Activated gamma-delta T cell (primary cell): ENCODE measurements around the gene TSGA10IP.

ENCODE experiments used
- DNase-seq: peaks from one replicate; lab custom pipeline; 2025; lab: John Stamatoyannopoulos, UW

Gene TSGA10IP

DNA sequence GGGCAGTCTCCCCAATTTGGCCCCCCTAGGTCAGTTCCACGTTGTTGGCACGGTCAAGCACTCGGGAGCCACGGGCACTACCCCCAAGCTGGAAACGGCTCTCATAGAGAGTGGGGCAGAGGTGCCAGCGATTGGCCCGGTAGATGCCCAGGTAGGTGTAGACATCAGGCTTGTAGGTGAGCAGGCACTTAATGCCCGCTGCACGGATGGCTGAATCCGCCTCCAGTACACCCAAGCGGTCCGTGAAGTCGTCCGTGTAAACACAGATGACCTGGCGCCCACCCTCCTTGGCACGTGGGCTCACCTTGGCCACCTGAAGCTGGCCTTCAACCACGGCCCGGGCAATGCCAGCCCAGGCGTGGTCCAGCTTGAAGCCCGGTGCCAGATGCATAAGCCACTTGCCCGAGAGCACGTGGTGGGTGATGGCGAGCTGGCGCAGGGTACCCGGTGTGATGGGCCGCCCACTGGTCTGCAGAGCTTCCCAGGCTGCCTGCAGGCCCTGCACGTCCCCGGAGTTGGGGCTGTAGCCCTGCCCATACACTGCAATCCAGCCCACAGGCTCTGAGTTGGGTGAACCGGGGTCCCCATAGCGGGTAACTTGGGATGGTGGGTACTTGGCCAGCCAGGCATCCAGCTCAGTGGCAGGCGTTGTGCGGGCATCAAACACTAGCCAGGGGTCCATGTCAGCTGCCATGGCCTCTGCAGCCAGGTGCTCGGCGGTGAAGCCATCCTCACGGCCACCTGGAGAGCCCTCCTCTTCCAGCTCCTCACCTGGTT, 27.7 kb upstream of the TSGA10IP start:
- DNase-seq: no peak

DNA sequence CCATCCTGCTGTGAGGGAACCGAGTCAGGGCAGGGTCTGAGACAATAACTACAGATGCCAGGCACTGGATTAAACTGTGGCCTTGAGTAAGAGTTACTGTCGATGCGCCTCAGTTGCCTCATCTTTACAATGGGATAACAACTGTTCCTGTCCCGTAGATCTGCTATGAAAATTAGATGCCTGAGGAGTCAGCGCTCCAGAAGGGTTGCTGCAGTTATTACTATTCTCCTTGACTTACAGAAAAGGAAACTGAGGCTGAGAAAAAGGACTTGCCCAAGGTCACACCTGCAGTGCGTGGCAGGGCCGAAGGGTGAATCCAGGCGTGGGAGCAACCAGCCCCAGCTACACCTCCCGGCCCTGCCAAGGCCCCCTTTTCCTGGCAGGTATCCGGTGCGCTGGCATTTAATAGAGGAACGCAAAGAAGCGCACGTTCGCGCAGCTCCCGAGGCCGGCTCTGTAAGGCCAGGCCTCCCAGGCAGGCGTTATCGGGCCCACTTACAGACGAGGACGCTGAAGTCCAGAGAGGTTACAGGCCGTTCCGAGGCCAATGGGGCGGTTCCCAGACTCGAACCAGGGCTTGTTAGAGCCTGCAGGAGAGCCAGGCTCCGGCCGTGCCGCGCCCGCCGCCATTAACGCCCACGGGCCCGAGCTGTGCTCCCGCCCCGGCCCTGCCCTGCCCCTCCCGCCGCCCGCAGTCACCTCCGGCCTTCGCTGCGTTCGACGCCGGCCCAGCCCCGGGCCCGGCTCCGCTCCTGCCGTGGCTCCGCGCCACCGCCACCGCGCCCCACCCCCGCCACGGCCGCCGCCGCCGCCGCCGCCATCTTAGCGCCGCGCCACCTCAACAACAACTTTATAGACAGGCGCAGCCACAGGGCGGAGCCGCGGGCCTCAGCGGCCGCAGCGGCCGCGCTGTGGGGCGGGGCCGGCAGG, 26.8 kb upstream of the TSGA10IP start, which contains the start of gene C11orf68:
C11orf68 (minus strand) TSS at position 852 of the 930 bp plus-strand sequence; CDS start at position 821, 31 bp downstream.
- no peak for DNase-seq

DNA sequence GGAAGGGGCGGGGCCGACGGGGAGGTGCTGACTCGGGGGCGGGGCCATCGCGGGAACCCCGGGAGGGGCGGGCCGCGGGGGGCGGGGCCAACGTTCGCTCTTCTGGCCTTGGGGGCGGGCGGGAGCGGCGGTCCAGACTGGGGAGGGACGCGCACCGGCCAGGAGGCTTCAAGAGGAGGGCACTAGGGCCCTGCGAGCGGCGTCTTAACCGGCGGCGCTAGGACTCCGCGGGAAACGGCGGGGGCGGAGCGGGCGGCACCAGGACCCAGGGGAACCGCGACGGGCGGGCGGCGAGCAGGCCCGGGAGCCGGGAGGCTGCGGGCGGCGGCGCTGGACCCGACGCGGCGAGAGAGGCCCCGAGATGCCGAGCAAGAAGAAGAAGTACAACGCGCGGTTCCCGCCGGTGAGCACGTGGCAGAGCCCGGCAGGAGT, 26.1 kb upstream of the TSGA10IP start, which contains the start of gene DRAP1:
DRAP1 (plus strand) TSS at position 286 of the 432 bp plus-strand sequence; CDS start at position 362, 76 bp downstream.
- DNase-seq: peak; percentile 100

DNA sequence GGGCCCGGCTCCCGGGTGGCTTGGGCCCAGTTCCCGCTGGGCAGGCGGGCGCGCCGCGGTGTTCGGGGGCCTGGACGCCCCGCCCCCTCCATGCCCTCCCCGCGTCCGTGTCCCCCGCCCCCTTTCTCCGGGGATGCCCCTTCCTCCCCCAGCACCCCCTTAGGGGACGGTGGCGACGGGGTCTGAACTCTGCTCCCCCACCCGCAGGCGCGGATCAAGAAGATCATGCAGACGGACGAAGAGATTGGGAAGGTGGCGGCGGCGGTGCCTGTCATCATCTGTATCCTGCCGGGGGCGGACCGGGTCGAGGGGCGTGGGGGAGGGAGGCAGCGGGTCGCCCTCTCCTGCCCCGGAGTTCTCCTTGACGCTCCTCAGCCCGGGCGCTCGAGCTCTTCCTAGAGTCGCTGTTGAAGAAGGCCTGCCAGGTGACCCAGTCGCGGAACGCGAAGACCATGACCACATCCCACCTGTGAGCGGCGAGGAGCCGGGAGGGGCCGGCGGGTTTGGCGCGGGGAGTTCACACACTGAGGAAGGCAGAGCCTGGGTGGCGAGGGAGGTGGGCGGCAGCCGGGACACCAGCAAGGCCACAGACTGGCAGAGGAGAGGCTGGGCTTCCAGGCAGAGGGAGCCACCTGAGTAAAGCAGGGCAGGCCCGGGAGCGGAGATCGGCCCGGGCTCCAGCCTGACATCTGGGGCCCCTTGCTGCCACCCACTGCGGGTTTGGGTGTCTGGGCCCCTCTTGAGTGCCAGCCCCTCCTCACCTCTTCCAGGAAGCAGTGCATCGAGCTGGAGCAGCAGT, 25.5 kb upstream of the TSGA10IP start:
- peak; percentile 66 for DNase-seq

DNA sequence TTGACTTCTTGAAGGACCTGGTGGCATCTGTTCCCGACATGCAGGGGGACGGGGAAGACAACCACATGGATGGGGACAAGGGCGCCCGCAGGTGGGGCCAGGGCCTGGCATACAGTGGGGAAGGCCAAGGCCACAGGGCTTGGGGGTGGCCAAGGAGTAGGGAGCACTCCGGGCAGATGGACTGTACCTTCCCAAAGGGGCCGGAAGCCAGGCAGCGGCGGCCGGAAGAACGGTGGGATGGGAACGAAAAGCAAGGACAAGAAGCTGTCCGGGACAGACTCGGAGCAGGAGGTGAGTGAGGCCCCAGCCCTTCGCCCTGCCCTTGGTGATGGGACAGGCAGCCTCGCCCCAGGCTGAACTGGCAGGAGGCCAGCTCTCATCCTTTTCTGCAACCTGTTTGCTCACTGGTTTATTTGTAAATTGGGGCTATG, 24.9 kb upstream of the TSGA10IP start:
- no peak for DNase-seq

DNA sequence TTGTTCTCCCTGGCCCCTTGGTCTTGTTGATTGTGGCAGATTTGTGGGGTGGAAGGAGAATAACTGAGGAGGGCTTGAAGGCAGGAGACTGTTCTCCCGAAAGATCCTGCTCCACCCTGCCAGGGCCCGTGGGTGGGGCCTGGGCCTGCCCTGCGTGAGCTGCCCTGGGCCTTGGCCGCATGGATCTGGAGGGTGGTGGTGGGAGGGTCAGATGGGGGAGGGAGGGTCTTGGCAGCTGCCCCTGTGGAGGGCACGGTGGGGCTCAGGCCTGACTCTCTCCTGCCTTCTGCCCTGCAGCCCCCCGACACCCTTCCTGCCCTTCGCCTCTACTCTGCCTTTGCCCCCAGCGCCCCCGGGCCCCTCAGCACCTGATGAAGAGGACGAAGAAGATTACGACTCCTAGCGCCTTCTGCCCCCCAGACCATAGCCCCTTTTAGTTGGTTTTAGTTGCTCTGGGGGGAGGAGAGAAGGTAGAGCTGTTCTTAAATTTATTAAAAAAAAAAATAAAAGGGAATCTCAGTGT, 24.2 kb upstream of the TSGA10IP start:
- no peak for DNase-seq

DNA sequence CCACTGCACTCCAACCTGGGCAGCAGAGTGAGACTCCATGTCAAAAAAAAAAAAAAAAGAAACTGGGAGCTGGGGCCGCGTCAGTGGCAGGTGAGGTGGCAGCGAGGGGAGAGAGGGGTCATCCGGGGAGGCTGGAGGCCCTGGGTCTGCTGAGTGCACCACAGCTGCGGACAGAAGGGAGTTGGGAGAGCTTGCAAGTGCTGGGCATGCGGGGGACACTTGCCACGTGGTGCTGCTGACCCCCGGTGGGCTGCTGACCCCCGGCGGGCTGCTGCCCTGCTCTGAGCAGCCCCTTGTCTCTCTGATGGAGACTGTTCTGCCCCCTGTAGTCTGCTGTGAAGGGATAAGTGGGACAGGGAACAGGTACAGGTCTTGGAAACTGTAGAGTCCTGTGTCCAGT, 23.4 kb upstream of the TSGA10IP start:
- DNase-seq: no peak

DNA sequence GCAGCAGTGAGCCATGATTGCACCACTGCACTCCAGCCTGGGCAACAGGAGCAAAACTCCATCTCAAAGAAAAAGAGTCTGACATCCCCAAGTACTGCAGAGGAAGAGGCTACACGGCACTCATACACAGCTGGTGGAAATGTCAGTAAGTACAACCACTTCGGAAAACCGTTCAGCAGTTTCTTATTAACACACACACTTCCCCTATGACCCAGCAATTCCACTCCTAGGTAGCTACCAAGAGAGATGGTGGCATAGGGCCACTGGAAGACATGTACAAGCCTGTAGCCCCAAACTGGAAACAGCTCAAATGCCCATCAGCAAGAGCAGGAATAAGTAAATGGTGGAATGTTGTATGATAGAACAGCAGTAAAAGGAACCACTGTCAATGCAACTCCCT, 22.7 kb upstream of the TSGA10IP start:
- no peak for DNase-seq

DNA sequence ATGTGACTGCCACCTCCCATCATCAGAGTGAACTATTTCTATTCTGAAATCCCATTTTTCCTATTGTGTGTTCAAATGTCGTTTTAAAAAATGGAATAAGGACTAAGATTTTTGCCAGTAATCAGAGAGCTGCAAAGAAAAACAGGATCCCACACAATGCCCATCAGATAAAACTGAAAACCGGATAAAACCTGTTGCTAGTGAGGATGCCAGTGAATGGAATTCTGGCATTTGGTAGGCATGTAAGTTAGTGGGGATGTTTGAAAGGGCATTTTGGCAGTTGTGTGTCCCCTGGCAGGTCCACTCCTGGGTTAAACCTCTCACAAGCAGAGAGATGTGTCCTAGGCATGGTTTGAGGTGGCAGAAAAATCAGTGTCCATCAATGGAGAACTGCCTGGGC, 19.9 kb upstream of the TSGA10IP start:
- no peak for DNase-seq

DNA sequence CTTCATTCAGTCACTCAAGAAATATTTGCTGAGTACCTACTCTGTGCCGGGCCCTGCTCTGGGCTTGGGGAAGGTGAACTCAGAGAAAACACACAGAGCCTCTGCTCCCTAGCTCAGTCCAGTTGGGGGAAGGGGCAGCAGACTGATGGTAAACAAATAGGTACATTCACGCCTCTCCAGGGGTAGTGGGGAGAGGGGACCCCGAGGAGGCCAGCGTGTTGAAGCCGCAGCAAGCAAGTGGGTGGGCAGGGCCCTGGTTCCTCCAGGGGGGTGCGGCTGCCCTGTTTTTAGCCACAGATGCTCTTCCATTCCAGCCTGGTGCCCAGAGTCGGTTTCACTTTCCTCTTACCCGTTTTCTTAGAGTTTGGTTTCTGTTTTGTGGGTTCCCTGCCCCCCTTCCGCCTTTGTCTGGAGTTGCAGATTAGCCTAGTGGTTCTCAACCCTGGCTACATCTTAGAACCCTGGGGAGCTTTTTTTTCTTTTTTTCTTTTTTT, 17.3 kb upstream of the TSGA10IP start:
- no peak for DNase-seq

DNA sequence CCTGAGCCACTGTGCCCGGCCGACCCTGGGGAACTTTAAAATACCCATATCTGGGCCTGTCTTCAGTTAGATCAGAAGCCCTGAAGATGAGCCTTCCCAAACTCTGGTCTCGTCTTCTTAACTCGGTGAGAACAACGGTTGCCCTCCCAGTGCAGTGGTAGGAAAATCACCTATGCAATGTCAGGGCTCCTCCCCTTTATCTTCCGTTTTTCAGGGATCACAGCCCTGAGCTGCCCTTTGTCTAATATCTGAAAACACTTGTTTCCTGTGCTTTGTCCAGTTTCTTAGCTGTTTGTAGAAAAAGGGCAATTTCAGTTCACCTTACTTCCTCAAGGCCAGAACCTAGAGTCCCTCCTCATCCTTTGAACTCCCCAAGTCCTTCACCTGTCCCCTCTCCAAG, 16.6 kb upstream of the TSGA10IP start:
- no peak for DNase-seq

DNA sequence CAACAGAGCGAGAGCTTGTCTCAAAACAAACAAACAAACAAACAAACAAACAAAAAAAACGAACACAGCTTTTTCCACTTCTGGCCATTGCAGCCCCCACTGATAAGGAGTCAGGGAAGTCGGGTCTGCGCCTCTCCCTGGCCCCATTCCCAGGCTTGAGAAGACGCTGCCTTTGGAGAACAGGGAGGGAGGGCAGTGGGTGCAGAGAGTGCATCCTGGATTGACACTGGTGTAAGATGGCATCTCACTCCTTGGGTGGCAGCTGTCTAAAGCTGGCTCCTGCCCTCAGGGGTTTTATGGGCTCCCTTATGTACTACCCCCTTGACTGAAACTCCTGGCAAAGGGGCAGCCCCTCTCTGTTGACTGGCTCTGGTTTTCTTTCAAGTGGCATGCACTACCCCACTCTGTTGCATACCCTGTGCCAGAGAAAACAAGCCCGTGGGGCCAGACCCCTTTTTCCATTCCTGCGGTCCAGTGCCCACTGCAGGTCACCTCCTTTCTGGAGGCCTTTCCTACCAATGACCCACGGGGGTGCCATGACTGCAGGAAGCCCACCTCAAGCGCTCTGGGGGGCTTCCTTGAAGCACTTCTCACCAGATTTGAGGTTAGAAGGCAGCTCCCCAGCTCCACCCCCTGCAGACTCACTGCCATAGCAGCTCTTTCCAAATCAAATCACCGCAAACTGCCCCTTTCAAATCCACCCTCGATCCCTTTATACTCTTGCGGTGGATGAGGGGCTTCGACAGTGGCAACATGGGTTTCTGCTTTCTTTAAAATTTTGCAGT, 13.3 kb upstream of the TSGA10IP start:
- no peak for DNase-seq

DNA sequence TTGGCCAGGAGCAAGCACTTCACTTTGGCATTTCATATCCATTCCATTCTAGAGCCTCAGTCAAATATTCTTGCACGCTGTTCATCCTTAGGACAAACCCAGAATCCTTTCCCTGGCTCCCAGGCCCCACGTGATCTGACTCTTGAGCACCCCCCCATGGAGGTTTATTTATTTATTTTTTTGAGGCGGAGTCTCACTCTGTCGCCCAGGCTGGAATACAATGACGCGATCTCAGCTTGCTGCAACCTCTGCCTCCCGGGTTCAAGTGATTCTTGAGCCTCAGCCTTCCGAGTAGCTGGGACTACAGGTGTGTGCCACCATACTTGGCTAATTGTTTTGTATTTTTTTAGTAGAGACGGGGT, 12.7 kb upstream of the TSGA10IP start:
- no peak for DNase-seq

DNA sequence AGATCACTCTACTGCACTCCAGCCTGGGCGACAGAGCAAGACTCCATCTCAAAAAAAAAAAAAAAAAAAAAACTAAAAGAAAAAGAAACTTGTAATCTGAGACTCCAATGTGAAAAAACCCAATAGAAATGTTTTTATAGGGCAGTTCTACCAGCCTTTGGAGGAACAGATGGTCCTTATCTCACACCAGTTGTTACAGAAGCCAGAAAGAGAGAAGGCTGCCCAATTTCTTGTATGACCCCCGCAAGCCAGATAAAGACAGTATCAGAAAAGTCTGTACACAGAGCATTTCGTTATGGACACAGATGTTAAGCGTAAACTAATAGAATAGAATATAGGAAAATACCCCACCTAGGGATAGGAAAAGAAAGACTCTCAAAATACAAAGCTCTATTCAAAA, 11.3 kb upstream of the TSGA10IP start:
- DNase-seq: no peak

DNA sequence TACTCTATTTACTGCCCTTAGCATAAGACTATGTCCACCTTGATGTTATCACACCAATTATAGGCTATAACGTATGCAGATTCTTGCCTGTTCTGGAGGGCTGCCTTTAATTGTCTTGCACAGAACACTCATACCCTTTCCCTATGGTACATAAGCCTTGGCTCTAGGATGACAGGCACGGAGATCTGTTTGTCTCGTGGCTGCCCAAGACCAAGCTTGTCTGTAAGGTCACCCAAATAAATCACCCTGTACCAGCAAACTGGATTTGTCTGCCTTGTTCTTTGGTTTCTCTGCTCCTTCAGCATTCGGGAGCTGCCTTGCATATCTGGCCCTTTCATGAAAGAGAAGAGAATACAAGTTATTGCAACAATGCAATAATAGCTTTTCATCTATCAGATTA, 7.5 kb upstream of the TSGA10IP start:
- DNase-seq: no peak

DNA sequence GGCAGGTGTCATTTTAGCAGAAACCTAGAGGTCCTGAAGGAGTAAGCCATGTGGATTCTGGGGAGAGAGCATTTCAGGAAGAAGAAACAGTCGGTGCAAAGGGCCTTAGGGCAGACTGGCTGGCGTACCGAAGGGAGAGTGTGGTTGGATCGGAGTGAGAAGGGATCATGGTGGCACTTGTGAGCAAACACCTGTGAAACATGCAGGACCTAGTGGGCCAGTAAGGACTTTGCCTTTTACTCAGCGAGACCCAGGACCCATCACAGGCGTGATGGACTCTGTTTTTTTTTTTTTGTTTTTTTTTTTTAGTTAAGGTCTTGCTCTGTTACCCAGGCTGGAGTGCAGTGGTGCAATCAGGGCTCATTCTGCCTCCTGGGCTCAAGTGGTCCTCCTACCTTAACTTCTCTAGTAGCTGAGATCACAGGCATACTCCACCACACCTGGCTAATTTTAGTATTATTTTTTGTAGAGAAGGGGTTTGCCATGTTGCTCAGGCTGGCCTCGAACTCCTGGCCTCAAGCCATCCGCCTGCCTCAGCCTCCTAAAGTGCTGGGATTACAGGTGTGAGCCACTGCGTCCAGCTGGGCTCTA, 3.5 kb upstream of the TSGA10IP start:
- DNase-seq: no peak

DNA sequence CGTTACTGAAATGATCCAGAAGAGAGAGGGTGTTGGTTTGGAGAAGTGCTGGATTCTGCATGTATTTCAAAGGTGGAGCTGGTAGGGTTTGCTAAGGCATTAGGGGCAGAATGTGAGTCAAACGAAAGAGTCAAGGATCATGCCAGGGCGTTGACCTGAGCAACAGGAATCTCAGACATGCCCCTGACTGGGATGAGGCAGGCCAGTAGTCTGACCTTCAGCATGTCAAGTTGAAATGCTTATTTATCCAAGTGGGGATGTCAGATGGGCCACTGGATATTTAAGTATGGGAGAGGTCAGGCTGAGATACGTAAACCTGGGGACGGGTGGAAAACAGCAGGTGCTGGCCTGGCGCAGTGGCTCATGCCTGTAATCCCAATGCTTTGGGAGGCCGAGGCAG, 2.7 kb upstream of the TSGA10IP start:
- DNase-seq: no peak

DNA sequence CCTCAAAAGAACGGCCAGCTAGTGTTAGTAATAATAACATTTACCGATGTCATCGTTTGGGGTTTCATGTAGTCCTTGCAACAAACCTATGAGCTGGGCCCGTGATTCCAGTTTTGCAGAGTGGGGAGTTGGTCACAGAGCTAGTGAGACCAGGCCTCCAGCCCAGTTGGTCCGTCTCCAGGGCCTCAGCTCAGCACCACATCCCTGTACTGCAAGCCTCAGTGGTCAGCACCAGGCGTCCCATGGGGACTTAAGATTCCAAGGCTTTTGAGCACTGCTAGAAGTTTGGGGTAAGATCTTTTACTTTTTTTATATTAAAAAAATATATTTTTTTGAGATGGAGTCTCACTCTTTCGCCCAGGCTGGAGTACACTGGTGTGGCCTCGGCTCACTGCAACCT, 1.1 kb upstream of the TSGA10IP start:
- DNase-seq: no peak

DNA sequence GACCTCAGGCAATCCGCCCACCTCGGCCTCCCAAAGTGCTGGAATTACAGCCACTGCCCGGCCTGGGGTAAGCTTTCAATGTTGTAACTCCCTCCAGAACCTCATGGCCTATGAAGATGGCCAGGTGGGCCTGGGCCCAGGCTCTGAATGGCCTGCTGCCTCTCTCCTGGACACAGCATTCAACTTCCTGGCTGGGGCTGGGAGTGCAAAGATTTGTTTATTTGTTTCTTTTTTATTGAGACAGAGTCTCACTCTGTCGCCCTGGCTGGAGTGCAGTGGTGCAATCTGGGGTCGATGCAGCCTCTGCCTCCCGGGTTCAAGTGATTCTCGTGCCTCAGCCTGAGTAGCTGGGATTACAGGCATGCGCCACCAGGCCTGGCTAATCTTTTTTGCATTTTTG, 513 bp upstream of the TSGA10IP start:
- no peak for DNase-seq

DNA sequence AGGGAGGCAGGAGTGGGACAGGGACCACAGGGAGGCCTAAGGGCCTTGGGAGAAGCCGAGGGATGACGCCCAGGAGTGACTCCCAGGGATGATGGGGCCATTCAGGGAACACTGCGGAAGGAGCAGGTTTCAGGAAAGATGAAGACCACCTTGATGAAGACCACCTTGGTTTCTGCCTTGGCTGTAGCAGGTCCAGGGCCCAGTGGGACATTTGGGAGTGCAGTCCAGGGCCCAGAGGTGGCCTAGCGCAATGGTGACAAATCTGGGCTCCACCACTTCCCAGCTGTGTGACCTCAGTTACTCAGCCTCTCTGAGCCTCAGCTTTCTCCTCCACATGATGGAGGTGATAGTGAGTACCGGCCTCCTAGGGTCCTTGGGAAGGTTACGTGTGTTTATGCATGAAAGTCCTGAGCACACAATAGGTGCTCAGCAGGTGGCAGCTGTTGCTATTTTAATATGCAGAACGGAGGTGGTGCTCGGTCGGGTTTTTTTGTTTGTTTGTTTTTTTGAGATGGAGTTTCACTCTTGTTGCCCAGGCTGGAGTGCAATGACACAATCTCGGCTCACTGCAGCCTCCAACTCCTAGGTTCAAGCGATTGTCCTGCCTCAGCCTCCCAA, 770 bp downstream of the TSGA10IP start:
- no peak for DNase-seq
